CD14-positive monocyte (primary cell): ENCODE results near the gene DPCD. TPM values are rescaled to one million over a fixed set of nuclear protein-coding genes. Genes with fewer than 3 reads are reported as not detected.
A peak's percentile ranks its signal among the peaks of the same experiment; 100 is the strongest.

ENCODE experiments used
- DNase-seq, 3 donors: peaks; one replicate each; pipeline ENCODE4 v3.0.0-alpha.2; 2011 to 2022
- H2AFZ ChIP-seq: 2 replicates; pipeline ENCODE4 v1.6.0; 2012; ENCODE audit warnings: mild to moderate bottlenecking, low read depth, low read length, inconsistent platforms; ENCODE audit not compliant: insufficient read depth, poor library complexity, severe bottlenecking
- H3K27ac ChIP-seq, 2 donors: 1 replicate in 1 of 2; 2 replicates in 1 of 2; pipeline ENCODE4 v1.5.1; 2012 to 2013; ENCODE audit warnings: low read length in 2 of 2, control low read depth in 1 of 2, inconsistent platforms in 1 of 2, low read depth in 1 of 2, mild to moderate bottlenecking in 1 of 2
- H3K27me3 ChIP-seq, 2 donors: one replicate each; pipeline versions ENCODE4 v1.6.0 to v1.6.1; 2011 to 2013; ENCODE audit warnings: low read length in 2 of 2; ENCODE audit not compliant: control insufficient read depth in 2 of 2, insufficient read depth in 2 of 2
- H3K36me3 ChIP-seq, 2 donors: replicated peaks in 1 of 2; 1 replicate in 1 of 2; 2 replicates in 1 of 2; pipeline versions ENCODE4 v1.5.1 to v1.6.1; 2012 to 2013; ENCODE audit warnings: low read length in 2 of 2, control low read depth in 1 of 2, inconsistent platforms in 1 of 2, mild to moderate bottlenecking in 1 of 2; ENCODE audit not compliant: insufficient read depth in 2 of 2, control insufficient read depth in 1 of 2
- H3K4me1 ChIP-seq, 2 donors: 1 replicate in 1 of 2; 2 replicates in 1 of 2; pipeline versions ENCODE4 v1.5.1 to v1.6.1; 2012 to 2013; ENCODE audit warnings: low read length in 2 of 2, control low read depth in 1 of 2, inconsistent platforms in 1 of 2, mild to moderate bottlenecking in 1 of 2, moderate library complexity in 1 of 2; ENCODE audit not compliant: insufficient read depth in 2 of 2, control insufficient read depth in 1 of 2
- H3K4me2 ChIP-seq: replicated peaks from 2 replicates; pipeline ENCODE3; 2012; ENCODE audit warnings: low read length, moderate library complexity, mild to moderate bottlenecking; ENCODE audit not compliant: poor library complexity, severe bottlenecking; ENCODE audit errors: extremely low read depth
- H3K4me3 ChIP-seq, 3 experiments: fragments of 200-600 bp in 1 of 3; sonication (generic) in 1 of 3; replicated peaks in 1 of 3; 1 replicate in 2 of 3; 2 replicates in 1 of 3; pipeline ENCODE4 v1.5.1; 2011 to 2013; ENCODE audit warnings: low read length in 3 of 3, mild to moderate bottlenecking in 3 of 3, control low read depth in 2 of 3, low read depth in 2 of 3, inconsistent platforms in 1 of 3, moderate library complexity in 1 of 3
- H3K79me2 ChIP-seq: 2 replicates; pipeline ENCODE4 v1.6.0; 2012; ENCODE audit warnings: mild to moderate bottlenecking, control low read depth, inconsistent platforms, low read length, moderate library complexity; ENCODE audit not compliant: insufficient read depth
- H3K9ac ChIP-seq: 2 replicates; pipeline ENCODE4 v1.6.0; 2017; ENCODE audit warnings: low read length, mild to moderate bottlenecking; ENCODE audit not compliant: insufficient read depth, poor library complexity, severe bottlenecking
- H3K9me3 ChIP-seq, 2 donors: replicated peaks in 1 of 2; 1 replicate in 1 of 2; 2 replicates in 1 of 2; pipeline versions ENCODE4 v1.5.1 to v1.6.1; 2012 to 2013; ENCODE audit warnings: low read length in 2 of 2, control low read depth in 1 of 2; ENCODE audit not compliant: control insufficient read depth in 1 of 2, insufficient read depth in 1 of 2
- H4K20me1 ChIP-seq: 2 replicates; pipeline ENCODE4 v1.6.0; 2012; ENCODE audit warnings: mild to moderate bottlenecking, low read length, control low read depth, moderate library complexity; ENCODE audit not compliant: insufficient read depth
- H3K27ac Mint-ChIP-seq, 7 donors: one replicate each; pipeline ENCODE4 v1.8.0; 2020; ENCODE audit warnings: mild to moderate bottlenecking in 7 of 7, mixed read lengths in 7 of 7, moderate library complexity in 6 of 7, inconsistent platforms in 2 of 7
- H3K27me3 Mint-ChIP-seq, 3 donors: one replicate each; pipeline ENCODE4 v1.8.0; 2021 to 2022; ENCODE audit warnings: low read depth in 3 of 3, mild to moderate bottlenecking in 3 of 3, mixed read lengths in 3 of 3, moderate library complexity in 3 of 3, inconsistent platforms in 1 of 3
- H3K36me3 Mint-ChIP-seq, 2 donors: one replicate each; pipeline ENCODE4 v1.8.0; 2020; ENCODE audit warnings: mixed read lengths in 2 of 2, inconsistent platforms in 1 of 2, mild to moderate bottlenecking in 1 of 2
- H3K4me1 Mint-ChIP-seq: one replicate; pipeline ENCODE4 v1.8.0; 2020; ENCODE audit warnings: mild to moderate bottlenecking, mixed read lengths
- H3K4me3 Mint-ChIP-seq, 2 donors: one replicate each; pipeline ENCODE4 v1.8.0; 2020; ENCODE audit warnings: mild to moderate bottlenecking in 2 of 2, mixed read lengths in 2 of 2, moderate library complexity in 1 of 2
- H3K9me3 Mint-ChIP-seq, 7 donors: one replicate each; pipeline ENCODE4 v1.8.0; 2020 to 2022; ENCODE audit warnings: mixed read lengths in 7 of 7, mild to moderate bottlenecking in 6 of 7, moderate library complexity in 6 of 7, inconsistent platforms in 2 of 7
- CTCF ChIP-seq: fragments of 200-600 bp; IDR thresholded peaks from one replicate; pipeline ENCODE4 v1.8.0; 2022; ENCODE audit warnings: antibody characterized with exemption, mild to moderate bottlenecking
- WGBS: methylation state at CpG from one replicate; pipeline ENCODE4 v1.1.5; 2013; ENCODE audit warnings: missing lambda C conversion rate; ENCODE audit not compliant: insufficient coverage; 5-methylcytosine and 5-hydroxymethylcytosine counted together
- intact Hi-C, 2 donors: fragments of 100-400 bp; cut with micrococcal nuclease; formaldehyde crosslinking; loops; one replicate each; pipeline versions ENCODE4 v1.15.0 to v1.15.1; 2023
- polyA plus RNA-seq, 3 donors: library from polyadenylated mRNA; depleted of rRNA in 1 of 3; unstranded in 2 of 3; stranded (reverse) in 1 of 3; fragments of 300-500 nt in 2 of 3; fragments of >200 nt in 1 of 3; fragmentation: Illumina TruSeq in 2 of 3; gene quantifications; 1 replicate in 2 of 3; 2 replicates in 1 of 3; pipeline ENCODE4 v1.2.3, GENCODE V29; 2012 to 2021

DPCD gene
- polyA plus RNA-seq, 3 donors, result 8.6 to 17.0 (median 9.0) TPM

- TF ChIP-seq CTCF, result no peak
- no peak overlapping the region for H3K9ac ChIP-seq
- DNase-seq, result no peak
- Mint-ChIP-seq H3K27me3 (peaks cover 57 to 68% (median 66%) of the 10 kb centered on the region in 3 donors), H3K4me3 (peak overlapping the region in 1 of 2 donors; percentile 58), H3K36me3 (peaks cover 0 to 5% of the 10 kb centered on the region in 2 donors), H3K27ac (no peak overlapping the region), H3K4me1 (peaks cover 22% of the 10 kb centered on the region), H3K9me3 (peaks cover 0 to 8% (median 3%) of the 10 kb centered on the region in 7 donors)
- H3K4me3 ChIP-seq, result no peak overlapping the region
- WGBS, result 55% methylated on average over 3 of the region's 7 CpGs
- H2AFZ ChIP-seq, result no peak overlapping the region
- H3K9me3 ChIP-seq, result peaks cover 3 to 10% of the 10 kb centered on the region in 2 donors
- H3K27ac ChIP-seq, result no peak overlapping the region
- H3K79me2 ChIP-seq, result no peaks in the 10 kb centered on the region
- H4K20me1 ChIP-seq, result no peaks in the 10 kb centered on the region
- peaks cover 17 to 25% of the 10 kb centered on the region in 2 donors for H3K4me1 ChIP-seq
- H3K27me3 ChIP-seq, result peaks cover 38 to 54% of the 10 kb centered on the region in 2 donors
- intact Hi-C loops, result loop anchor here in 1 of 2 donors (10.0 kb wide), 1 partner anchor 293 kb away; no protein-coding TSS in a partner anchor
- no peak overlapping the region for H3K4me2 ChIP-seq
- H3K36me3 ChIP-seq, result no peaks in the 10 kb centered on the region
These were observed 20.7 kb upstream of the DPCD start for GRCh38 chr10:101567165-101568006.

- no peak for TF ChIP-seq CTCF
- H3K9me3 ChIP-seq, result peaks cover 10% of the 10 kb centered on the region in 2 donors
- H3K79me2 ChIP-seq, result no peaks in the 10 kb centered on the region
- H3K27ac ChIP-seq, result no peak overlapping the region
- Mint-ChIP-seq H3K9me3 (peaks cover 0 to 13% (median 4%) of the 10 kb centered on the region in 7 donors), H3K27ac (peak overlapping the region in 1 of 7 donors; percentile 15), H3K4me3 (peak overlapping the region; percentile 27 to 58), H3K4me1 (peaks cover 22% of the 10 kb centered on the region), H3K27me3 (peaks cover 55 to 67% (median 59%) of the 10 kb centered on the region in 3 donors), H3K36me3 (peaks cover 0 to 5% of the 10 kb centered on the region in 2 donors)
- no peak overlapping the region for H3K9ac ChIP-seq
- intact Hi-C loops, result loop anchor here in 1 of 2 donors (10.0 kb wide), 1 partner anchor 293 kb away; no protein-coding TSS in a partner anchor
- H3K36me3 ChIP-seq, result no peaks in the 10 kb centered on the region
- H3K4me3 ChIP-seq, result no peak overlapping the region
- H4K20me1 ChIP-seq, result no peaks in the 10 kb centered on the region
- no peak overlapping the region for H2AFZ ChIP-seq
- 93% methylated on average over 6 of the region's 17 CpGs for WGBS
- peaks cover 17 to 25% of the 10 kb centered on the region in 2 donors for H3K4me1 ChIP-seq
- no peak overlapping the region for H3K4me2 ChIP-seq
- peaks cover 38 to 54% of the 10 kb centered on the region in 2 donors for H3K27me3 ChIP-seq
- no peak for DNase-seq
These were observed 19.9 kb upstream of the DPCD start for GRCh38 chr10:101568054-101568745.
